ENCODE results near the gene MCFD2. TPM values are rescaled to one million over a fixed set of nuclear protein-coding genes. Genes with fewer than 3 reads are reported as not detected.
A peak's percentile ranks its signal among the peaks of the same experiment; 100 is the strongest.

MCFD2 gene
- total RNA-seq, 4 donors from 2014 or later = 131 to 223 (median 169) TPM

- H3K36me3 ChIP-seq = peaks cover 22 to 32% of the 10 kb centered on the region in 2 donors
- H3K9me3 ChIP-seq = no peaks in the 10 kb centered on the region
- intact Hi-C loops (cut with DNase I) = no loop called here
- 50 to 59% methylated on average over 9 of the region's 9 CpGs for WGBS, 2 donors
- no peak for TF ChIP-seq POLR2A (IDR thresholded peaks at IDR 0.05)
- no peak for TF ChIP-seq CTCF (IDR thresholded peaks at IDR 0.05)
- H3K4me3 ChIP-seq (replicated peaks in 1 of 3) = no peak overlapping the region
- DNase-seq = peak; percentile 82 to 90
- H3K27me3 ChIP-seq = no peaks in the 10 kb centered on the region
- H3K4me1 ChIP-seq = peaks cover 45 to 49% of the 10 kb centered on the region in 2 donors
- peak overlapping the region; percentile 84 to 90 (median 85) for H3K27ac ChIP-seq
These were observed 39.5 kb upstream of the MCFD2 start for GRCh38 chr2:46954951-46955571.

GRCh38 chr2:46952171-46952570 lies 36.6 kb upstream of the MCFD2 start:
- TF ChIP-seq CTCF (IDR thresholded peaks at IDR 0.05) = no peak
- no peak for DNase-seq
- Histone ChIP-seq H3K4me3 (replicated peaks in 1 of 3) (no peak overlapping the region), H3K9me3 (no peaks in the 10 kb centered on the region), H3K27me3 (no peaks in the 10 kb centered on the region), H3K36me3 (peaks cover 10 to 24% of the 10 kb centered on the region in 2 donors), H3K4me1 (peaks cover 40% of the 10 kb centered on the region in 2 donors), H3K27ac (no peak overlapping the region)
- 97% methylated on average over 3 of the region's 3 CpGs for WGBS, 2 donors
- intact Hi-C loops (cut with DNase I) = no loop called here

GRCh38 chr2:46951290-46952064 lies 35.9 kb upstream of the MCFD2 start:
- Histone ChIP-seq H3K4me3 (replicated peaks in 1 of 3) (no peak overlapping the region), H3K9me3 (no peaks in the 10 kb centered on the region), H3K36me3 (peaks cover 10 to 24% of the 10 kb centered on the region in 2 donors), H3K4me1 (peaks cover 33 to 44% of the 10 kb centered on the region in 2 donors), H3K27ac (peak overlapping the region in 1 of 3 donors; percentile 16), H3K27me3 (no peaks in the 10 kb centered on the region)
- no peak for DNase-seq
- TF ChIP-seq CTCF (IDR thresholded peaks at IDR 0.05) (no peak), POLR2A (IDR thresholded peaks at IDR 0.05) (no peak)
- intact Hi-C loops (cut with DNase I) = no loop called here
- 87 to 89% methylated on average over 9 of the region's 9 CpGs for WGBS, 2 donors

GRCh38 chr2:46950314-46950713 lies 34.7 kb upstream of the MCFD2 start:
- TF ChIP-seq CTCF (IDR thresholded peaks at IDR 0.05) = no peak
- no peak for TF ChIP-seq POLR2A (IDR thresholded peaks at IDR 0.05)
- intact Hi-C loops (cut with DNase I) = no loop called here
- Histone ChIP-seq H3K36me3 (peaks cover 10 to 24% of the 10 kb centered on the region in 2 donors), H3K4me3 (replicated peaks in 1 of 3) (no peak overlapping the region), H3K4me1 (peaks cover 22 to 32% of the 10 kb centered on the region in 2 donors), H3K27me3 (no peaks in the 10 kb centered on the region), H3K27ac (peak overlapping the region in 1 of 3 donors; percentile 34), H3K9me3 (no peaks in the 10 kb centered on the region)
- DNase-seq = no peak
- WGBS, 2 donors = 85 to 86% methylated on average over 8 of the region's 8 CpGs

- H3K36me3 ChIP-seq = peaks cover 10 to 19% of the 10 kb centered on the region in 2 donors
- no peaks in the 10 kb centered on the region for H3K9me3 ChIP-seq
- intact Hi-C loops (cut with DNase I) = no loop called here
- no peak for TF ChIP-seq POLR2A (IDR thresholded peaks at IDR 0.05)
- H3K27ac ChIP-seq = no peak overlapping the region
- peaks cover 17 to 24% of the 10 kb centered on the region in 2 donors for H3K4me1 ChIP-seq
- no peaks in the 10 kb centered on the region for H3K27me3 ChIP-seq
- DNase-seq = peak in 1 of 2 donors; percentile 30
- no peak overlapping the region for H3K4me3 ChIP-seq (replicated peaks in 1 of 3)
- WGBS, 2 donors = 84 to 88% methylated on average over 9 to 11 of the region's 11 CpGs
These were observed 32.2 kb upstream of the MCFD2 start for GRCh38 chr2:46947841-46948240.
